SU-DHL-6 (cell line): ENCODE measurements around the gene RADIL.

ENCODE experiments used
- H2AFZ ChIP-seq: fragments of 200-600 bp; sonication (generic); 2 replicates; pipeline ENCODE4 v1.6.1; 2014; ENCODE audit warnings: low read depth, mild to moderate bottlenecking, moderate library complexity, mixed read lengths, antibody characterized with exemption, low read length; ENCODE audit not compliant: severe bottlenecking
- H3F3A ChIP-seq: fragments of 200-600 bp; shearing (Covaris generic); 2 replicates; pipeline ENCODE4 v1.6.0; 2016; ENCODE audit warnings: antibody characterized with exemption, mild to moderate bottlenecking; ENCODE audit not compliant: insufficient read depth
- H3K27ac ChIP-seq: fragments of 200-600 bp; sonication (generic); 2 replicates; pipeline ENCODE4 v1.5.1; 2016; ENCODE audit warnings: low read depth, mild to moderate bottlenecking, low read length, moderate library complexity, mixed read lengths
- H3K27me3 ChIP-seq: fragments of 200-600 bp; sonication (generic), shearing (Covaris generic); 2 replicates; pipeline ENCODE4 v1.6.0; 2014; ENCODE audit warnings: mild to moderate bottlenecking, low read length
- H3K36me3 ChIP-seq: fragments of 200-600 bp; sonication (generic); 2 replicates; pipeline ENCODE4 v1.6.1; 2014; ENCODE audit warnings: mild to moderate bottlenecking, low read length, mixed read lengths
- H3K4me2 ChIP-seq: fragments of 300-600, 200-600 bp; shearing (Covaris generic), sonication (generic); 2 replicates; pipeline ENCODE4 v1.6.0; 2014; ENCODE audit warnings: low read length, low read depth, mild to moderate bottlenecking; ENCODE audit not compliant: poor library complexity, severe bottlenecking
- H3K4me3 ChIP-seq: fragments of 200-600 bp; sonication (generic); 2 replicates; pipeline ENCODE4 v1.5.1; 2014; ENCODE audit warnings: antibody characterized with exemption, low read length, mild to moderate bottlenecking, mixed read lengths; ENCODE audit not compliant: insufficient read depth, poor library complexity, severe bottlenecking
- H3K79me2 ChIP-seq: fragments of 200-600 bp; sonication (generic); 2 replicates; pipeline ENCODE4 v1.6.1; 2014; ENCODE audit warnings: mild to moderate bottlenecking, low read length, moderate library complexity; ENCODE audit not compliant: insufficient read depth
- H3K9ac ChIP-seq: fragments of 200-600 bp; sonication (generic); 2 replicates; pipeline ENCODE4 v1.7.0; 2014; ENCODE audit warnings: mild to moderate bottlenecking, low read length
- H3K9me2 ChIP-seq: fragments of 200-600 bp; sonication (generic); replicated peaks from 2 replicates; pipeline ENCODE4 v1.6.1; 2014; ENCODE audit warnings: low read length; ENCODE audit not compliant: insufficient read depth
- H3K9me3 ChIP-seq: fragments of 200-600 bp; sonication (generic); 2 replicates; pipeline ENCODE4 v1.6.1; 2014; ENCODE audit warnings: low read length, mixed read lengths; ENCODE audit not compliant: insufficient read depth
- H4K20me1 ChIP-seq: fragments of 200-600 bp; sonication (generic); 2 replicates; pipeline ENCODE4 v1.6.1; 2014; ENCODE audit warnings: low read depth, mild to moderate bottlenecking, antibody characterized with exemption, low read length, moderate library complexity, mixed read lengths
- CTCF ChIP-seq: fragments of 200-600 bp; sonication (generic); IDR thresholded peaks from one replicate; pipeline ENCODE4 v1.5.1; 2017; ENCODE audit warnings: antibody characterized with exemption, mild to moderate bottlenecking, low read length, moderate library complexity; ENCODE audit not compliant: insufficient read depth, poor library complexity, severe bottlenecking
- EZH2phosphoT487 ChIP-seq: fragments of 200-600 bp; sonication (generic), shearing (Covaris generic); conservative IDR thresholded peaks from 2 replicates; pipeline ENCODE4 v1.6.1; 2018; ENCODE audit warnings: mild to moderate bottlenecking, antibody characterized with exemption, low read length, moderate library complexity, mixed read lengths

RADIL gene

DNA sequence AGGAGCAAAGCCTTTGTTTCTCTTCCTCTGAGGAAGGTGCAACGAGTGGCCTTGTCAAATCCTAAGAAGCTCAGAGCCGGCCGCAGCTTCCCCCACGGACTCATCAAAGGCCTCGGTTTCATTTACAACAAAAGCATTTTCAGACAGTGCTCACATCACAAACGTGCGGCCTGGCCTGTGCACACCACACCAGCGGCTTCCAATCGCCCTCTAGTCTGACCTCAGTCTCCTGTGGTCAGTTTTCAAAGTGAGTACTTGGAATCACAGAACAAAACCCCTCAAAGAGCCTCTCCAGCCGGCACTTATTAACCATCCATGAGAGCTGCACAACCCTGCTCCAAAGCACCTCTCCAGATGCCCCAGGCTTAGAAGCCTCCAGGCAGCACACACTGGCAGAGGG, 3.3 kb downstream of the RADIL start:
- Histone ChIP-seq H3K9ac (no peak overlapping the region), H3F3A (no peaks in the 10 kb centered on the region), H3K27ac (no peak overlapping the region), H3K79me2 (no peaks in the 10 kb centered on the region), H4K20me1 (no peaks in the 10 kb centered on the region), H3K4me2 (no peak overlapping the region), H2AFZ (no peak overlapping the region), H3K27me3 (no peaks in the 10 kb centered on the region), H3K9me2 (no peaks in the 10 kb centered on the region), H3K4me3 (no peak overlapping the region), H3K9me3 (no peaks in the 10 kb centered on the region), H3K36me3 (no peaks in the 10 kb centered on the region)
- no peak for TF ChIP-seq CTCF
- no peak for TF ChIP-seq EZH2phosphoT487

GRCh38 chr7:4879396-4880081, 4.0 kb downstream of the RADIL start:
- H3K27ac ChIP-seq = no peak overlapping the region
- no peak overlapping the region for H2AFZ ChIP-seq
- TF ChIP-seq CTCF (no peak), EZH2phosphoT487 (no peak)
- H3F3A ChIP-seq = no peaks in the 10 kb centered on the region
- no peaks in the 10 kb centered on the region for H4K20me1 ChIP-seq
- no peak overlapping the region for H3K9ac ChIP-seq
- no peaks in the 10 kb centered on the region for H3K36me3 ChIP-seq
- no peaks in the 10 kb centered on the region for H3K9me3 ChIP-seq
- H3K9me2 ChIP-seq = no peaks in the 10 kb centered on the region
- no peaks in the 10 kb centered on the region for H3K79me2 ChIP-seq
- no peak overlapping the region for H3K4me3 ChIP-seq
- no peak overlapping the region for H3K4me2 ChIP-seq
- H3K27me3 ChIP-seq = no peaks in the 10 kb centered on the region

DNA sequence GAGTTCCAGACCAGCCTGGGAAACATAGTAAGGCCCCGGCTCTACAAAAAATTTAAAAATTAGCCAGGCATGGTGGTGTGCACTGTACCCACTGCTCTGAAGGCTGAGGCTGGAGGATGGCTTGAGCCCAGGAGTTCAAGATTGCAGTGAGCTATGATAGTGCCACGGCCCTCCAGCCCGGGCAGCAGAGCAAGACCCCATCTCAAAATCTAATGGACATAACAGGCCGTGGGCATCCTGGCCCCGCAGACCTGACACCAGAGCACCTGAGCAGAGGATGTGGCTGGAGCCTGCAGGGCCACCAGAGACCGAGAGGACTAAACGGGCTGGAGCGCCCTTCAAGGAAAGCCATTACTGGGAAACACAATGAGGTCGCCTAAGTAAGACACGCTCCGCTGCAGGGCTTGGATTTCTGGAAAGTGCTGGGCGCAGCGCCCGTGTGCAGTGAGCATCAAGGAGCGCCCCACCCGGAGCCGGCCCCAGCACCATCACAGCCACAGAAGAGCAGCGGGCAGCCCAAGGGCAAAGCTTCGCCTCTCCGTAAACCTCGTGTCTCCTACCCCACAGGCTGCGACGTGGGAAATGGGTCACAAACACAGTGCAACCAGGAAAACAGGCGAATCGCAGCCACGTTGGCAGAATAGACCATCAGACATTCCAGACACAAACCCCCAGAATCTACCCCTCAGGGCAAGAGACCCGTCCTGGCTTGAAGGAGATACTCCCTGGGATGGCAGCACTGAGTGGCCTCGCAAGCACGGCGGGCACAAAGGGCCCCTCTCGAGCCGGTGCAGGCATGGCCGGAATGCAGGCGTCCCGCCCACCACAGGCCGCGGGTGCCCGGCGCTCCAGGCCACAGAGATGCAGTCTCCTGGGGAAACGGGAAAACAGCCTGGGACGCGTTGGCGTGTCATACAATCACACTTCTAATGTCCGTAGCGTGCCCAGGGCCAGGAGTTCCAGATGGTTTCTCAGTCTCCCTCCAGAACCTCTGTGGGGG, 4.9 kb downstream of the RADIL start:
- no peaks in the 10 kb centered on the region for H4K20me1 ChIP-seq
- no peak overlapping the region for H3K27ac ChIP-seq
- no peak overlapping the region for H3K4me2 ChIP-seq
- H3K9me3 ChIP-seq = no peaks in the 10 kb centered on the region
- no peaks in the 10 kb centered on the region for H3F3A ChIP-seq
- no peaks in the 10 kb centered on the region for H3K9me2 ChIP-seq
- no peaks in the 10 kb centered on the region for H3K27me3 ChIP-seq
- TF ChIP-seq EZH2phosphoT487 = no peak
- TF ChIP-seq CTCF = no peak
- no peak overlapping the region for H3K9ac ChIP-seq
- H3K79me2 ChIP-seq = no peaks in the 10 kb centered on the region
- no peak overlapping the region for H2AFZ ChIP-seq
- H3K36me3 ChIP-seq = no peaks in the 10 kb centered on the region
- H3K4me3 ChIP-seq = no peak overlapping the region
